Measurements from ENCODE around the gene TFAP2A. TPM values are rescaled to one million over a fixed set of nuclear protein-coding genes. Genes with fewer than 3 reads are reported as not detected.

TFAP2A gene
- total RNA-seq, 1 experiment from 2014 or later = 5.2 TPM

DNA sequence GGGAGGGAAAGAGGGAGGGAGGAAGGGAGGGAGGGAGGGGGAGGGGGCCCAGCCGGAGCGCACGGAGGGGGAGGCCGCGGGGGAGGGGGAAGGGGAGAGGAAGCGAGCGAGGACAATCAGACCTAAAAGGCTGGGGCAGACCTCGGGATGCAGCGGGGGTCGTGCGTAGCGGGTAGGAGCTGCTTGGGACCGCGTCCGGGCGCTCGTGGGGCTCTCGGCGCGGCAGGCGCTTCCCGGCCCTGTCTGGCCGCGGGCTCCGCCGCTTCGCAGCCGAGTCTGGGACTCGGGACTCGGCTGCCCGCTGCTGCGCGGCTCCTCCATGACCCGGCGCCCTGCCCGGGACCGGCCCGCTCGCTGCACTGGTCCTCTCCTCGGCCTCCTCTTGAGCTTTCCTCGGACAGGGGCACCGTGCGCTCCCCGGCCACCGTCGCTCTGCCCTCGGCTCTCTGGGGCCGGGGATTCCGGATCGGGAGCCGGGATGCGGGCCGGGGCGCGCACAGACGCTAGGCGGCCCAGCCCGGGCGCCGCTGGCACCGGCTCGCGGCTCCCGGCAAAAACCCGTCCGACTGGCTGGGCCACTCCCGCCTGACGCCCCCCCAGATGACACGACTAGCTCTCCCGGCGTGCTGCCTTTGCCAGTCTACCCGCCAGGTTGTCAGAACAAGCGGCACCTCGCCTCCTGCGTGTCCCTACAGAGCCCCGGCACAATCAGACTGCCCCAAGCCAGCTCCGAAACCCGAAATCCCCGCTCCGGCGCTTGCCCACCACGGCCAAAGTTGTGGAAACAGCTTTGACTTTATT, 2.2 kb downstream of the TFAP2A start:
- no peak for DNase-seq (ENCODE audit: low spot score)

DNA sequence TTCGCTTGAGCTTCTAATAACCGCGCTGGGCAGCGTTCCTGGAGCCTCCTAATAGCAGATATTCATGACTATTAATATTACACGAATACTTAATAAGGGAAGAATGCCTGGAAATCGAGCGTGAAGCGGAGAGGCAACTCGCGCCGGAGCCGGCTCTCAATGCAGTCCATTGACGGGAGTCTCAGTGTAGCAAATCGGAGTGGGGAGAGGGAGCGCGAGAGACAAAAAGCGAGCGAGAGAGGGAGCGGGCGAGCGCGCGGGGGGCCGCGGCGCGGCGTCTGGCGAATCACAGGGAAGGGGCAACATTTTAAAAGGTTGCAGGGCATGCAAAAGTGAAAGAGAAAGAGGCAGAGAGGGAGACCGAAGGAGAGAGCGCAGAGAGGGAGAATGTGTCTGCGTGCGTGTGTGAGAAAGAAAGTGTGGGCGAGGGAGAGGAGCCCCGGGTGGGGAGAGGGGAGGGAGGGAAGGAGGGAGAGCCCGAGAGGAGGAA, 2.9 kb downstream of the TFAP2A start:
- peak; percentile 86 for DNase-seq (ENCODE audit: low spot score)

DNA sequence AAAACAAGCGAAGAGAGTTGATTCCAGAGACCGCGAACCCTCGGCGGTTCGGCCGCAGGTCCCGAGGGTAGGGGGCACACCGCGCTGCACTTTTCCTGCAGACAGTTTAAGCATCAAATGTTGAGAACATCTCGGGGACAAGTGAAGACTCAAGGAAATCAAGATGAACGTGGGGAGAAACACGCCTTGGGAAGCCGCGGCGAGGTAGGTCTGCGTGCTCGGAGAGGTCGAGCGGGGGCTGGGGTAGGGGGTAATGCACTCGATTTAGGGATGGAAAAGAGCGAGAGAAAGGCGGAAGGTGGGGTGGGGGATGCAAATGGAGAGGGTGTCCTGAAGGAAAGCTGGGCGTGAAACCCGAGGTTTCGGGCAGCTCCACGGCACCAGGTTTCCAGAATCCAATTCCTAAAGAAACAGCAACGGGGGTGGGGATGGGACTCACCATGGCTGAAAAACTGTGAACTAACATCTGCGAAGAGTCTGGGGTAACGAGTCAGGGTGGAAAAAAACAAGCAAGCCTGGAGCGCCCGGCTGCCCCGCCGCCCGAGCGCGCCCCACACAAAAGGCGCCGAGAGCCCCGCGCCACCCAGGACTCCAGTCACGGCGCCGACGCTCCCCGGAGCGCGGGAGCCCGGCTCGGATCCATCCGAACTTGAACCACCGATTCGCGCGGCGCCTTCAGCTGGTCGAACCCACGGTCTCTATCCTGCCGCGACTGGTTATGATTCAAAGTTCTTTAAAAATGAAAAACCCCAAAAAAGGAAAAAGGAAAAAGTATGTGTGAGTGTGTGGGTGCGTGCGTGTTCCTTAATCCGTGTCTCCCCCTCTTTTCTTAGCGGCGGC, 3.5 kb downstream of the TFAP2A start:
- DNase-seq (ENCODE audit: low spot score) = no peak

DNA sequence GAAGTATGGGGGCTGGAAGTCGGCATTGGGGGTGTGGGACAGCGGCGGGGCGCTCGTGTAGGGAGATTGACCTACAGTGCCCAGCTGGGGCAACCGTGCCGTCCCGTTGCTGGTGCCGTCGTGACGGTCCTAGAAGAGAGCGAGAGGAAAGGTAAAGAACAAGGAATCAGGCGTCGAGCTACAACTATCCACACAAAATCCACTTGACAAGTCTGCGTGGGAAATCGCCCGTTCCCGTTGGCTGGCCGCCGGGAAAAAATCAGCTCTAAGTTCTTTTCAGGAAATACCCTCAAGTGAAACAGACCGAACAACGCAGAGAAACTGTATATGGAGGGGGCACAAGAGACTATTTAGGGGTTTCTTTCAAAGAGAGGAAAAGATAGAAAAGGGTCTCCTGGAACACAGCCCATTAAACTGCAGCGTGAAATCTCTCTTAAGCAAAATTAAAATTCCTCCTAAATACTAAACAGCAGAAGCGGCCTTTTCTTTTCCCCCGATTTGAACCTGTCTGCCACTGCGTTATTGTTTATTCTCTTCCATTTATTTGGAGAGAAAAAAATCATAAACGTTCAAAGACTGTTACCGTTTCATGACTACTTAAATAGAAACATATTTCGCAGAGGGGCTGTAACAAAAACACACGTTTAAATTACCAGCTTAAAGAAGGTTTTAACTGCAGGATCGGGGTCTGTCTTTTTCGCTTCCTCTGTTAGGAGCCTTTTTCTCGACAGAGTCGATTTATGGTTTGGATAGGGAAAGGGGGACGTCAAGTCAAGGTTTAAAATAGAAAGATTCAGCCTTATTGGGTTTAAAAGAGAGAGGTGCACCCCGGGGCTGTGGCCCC, 4.4 kb downstream of the TFAP2A start:
- DNase-seq (ENCODE audit: low spot score) = no peak

DNA sequence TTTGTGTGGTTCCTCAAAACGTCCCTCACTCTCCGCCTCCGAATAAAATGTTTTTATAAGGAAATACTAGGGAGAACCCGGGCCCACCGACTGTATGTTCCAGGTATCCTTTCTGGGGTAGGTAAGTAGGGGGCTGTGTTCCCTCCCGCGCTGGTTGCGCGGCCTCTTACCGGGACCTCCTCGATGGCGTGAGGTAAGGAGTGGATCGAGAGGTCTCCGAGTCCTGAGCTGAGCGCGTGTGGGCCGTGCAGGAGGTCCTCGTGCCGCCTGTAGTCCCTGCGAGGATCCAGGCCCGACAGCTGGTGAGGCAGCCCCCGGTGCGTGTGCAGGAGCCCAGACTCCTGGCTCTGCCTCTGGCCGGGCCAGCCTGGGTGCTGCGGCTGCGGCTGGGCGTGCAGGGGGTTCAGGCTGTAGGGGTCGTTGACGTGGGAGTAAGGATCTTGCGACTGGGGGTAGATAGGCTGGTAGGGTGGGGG, 5.1 kb downstream of the TFAP2A start:
- no peak for DNase-seq (ENCODE audit: low spot score)

DNA sequence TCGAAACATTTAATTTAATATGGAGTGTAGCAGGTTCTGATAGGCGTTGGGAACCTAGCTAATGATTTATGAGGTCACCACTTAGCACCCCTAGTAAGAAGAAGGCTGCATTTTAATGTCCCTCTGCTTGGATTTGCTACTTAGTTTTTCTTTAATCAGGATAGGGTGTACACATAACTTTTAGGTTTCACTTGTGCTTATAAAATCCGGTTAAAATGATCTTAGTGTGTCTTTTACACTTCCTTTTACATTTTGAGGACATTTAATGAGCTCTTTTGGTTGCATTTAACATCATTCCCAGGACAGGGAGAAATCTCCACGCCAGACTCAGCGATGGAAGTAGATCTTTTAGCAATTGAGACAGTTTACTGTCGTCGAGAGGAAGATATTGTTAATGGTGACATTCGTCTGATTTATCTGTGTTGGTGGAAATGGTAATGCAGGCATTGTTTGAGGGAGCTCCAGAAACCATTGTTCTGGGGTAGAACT, 5.6 kb downstream of the TFAP2A start:
- no peak for DNase-seq (ENCODE audit: low spot score)

DNA sequence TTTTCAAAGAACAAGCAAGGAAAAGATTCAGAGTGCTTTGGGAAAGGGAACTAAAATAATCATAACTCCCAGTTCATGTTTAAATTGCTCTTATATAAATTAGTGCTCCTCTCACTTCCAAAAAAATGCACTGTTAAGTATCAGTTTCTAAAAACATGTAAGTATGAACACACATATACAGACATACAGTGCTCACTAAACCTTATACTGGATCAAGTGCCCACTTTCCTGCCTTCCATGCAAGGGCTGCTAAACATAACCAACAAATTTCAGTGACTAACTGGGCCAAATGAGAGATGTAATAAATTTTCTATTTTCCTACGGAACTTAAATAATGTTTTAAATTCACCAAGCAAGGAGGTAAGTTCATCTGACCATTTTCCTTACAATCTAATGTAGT, 6.4 kb downstream of the TFAP2A start:
- DNase-seq (ENCODE audit: low spot score) = no peak

DNA sequence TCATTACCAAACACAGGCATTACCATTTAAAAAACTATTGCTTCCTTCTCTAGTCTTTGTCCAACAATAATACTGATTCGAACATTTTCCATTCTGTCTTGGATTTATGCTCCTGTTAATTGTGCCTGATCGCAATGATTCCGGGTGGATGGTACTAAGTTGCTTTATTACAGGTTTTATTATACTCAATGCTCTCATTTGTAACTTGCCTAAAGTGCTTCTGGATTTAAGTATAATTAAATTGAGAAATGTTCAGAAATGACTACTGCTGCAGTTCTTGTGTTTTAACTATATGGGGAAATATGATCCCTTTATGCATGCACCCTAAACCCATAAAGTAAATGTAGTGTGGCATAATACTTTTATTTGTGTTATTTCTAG, 7.2 kb downstream of the TFAP2A start:
- no peak for DNase-seq (ENCODE audit: low spot score)

DNA sequence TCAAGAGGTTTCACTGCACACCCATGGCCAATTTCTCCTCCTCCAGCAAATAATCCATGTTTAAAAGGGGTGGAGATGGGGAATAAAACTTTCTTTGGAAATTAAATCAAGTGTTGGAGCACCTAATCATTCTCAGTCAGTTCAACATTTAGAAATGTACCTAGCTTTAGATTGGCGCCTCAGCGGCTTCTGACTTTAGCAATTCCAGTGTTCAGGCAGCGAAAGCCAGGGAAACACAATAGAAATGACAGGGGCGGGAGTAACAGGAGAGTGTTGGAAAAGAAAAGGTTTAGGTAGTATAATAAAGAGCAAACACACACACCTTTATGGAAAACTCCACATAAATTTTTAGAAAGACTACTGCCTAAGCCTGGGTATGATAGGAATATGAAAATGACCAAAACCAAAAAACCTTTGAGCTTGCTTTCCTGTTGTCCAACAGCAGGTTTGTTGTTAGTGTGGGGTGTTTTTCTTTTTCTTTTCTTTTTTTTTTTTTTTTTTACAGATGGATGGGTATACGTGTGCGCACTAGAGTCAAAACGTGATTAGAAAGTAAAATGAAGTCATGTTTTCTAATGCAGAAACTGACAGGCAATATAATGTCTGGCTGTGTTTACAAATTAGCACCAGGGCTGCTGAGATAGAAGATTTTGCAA, 7.7 kb downstream of the TFAP2A start:
- no peak for DNase-seq (ENCODE audit: low spot score)

DNA sequence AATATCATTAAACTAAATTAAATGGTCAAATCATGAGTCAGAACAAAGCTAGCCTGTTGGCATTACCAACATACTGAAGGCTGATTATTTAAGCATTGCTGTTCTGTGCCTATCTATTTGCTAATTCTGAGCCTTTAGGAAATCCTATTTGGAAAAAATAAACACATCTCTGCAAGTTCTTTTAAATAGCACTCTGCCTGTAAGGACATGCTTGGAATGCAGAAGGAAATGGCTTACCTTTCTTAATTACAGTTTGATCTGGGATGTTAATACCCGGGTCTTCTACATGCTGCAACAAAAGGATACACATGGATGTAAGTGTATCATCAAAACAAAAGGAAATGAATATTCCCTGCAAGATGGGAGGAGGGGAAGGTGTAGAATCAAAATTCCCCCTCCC, 8.3 kb downstream of the TFAP2A start:
- DNase-seq (ENCODE audit: low spot score) = no peak

DNA sequence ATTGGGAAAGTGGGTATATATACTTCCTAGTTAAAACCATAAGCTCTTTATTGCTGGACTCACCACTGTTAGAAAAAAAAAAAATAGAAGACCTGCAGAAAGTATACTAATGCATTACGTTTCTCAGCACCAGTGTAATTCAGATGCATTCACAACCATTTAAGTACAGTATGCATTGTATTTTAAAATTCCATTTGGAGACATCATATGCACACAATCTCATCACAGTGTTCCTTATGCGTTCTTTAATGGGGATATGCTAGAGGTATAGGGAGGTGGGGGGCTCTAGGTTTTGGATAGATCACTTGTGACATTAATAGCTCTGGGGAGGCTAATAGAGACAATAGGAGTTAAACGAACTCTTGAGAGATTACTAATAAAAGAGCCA, 9.4 kb downstream of the TFAP2A start:
- DNase-seq (ENCODE audit: low spot score) = no peak

DNA sequence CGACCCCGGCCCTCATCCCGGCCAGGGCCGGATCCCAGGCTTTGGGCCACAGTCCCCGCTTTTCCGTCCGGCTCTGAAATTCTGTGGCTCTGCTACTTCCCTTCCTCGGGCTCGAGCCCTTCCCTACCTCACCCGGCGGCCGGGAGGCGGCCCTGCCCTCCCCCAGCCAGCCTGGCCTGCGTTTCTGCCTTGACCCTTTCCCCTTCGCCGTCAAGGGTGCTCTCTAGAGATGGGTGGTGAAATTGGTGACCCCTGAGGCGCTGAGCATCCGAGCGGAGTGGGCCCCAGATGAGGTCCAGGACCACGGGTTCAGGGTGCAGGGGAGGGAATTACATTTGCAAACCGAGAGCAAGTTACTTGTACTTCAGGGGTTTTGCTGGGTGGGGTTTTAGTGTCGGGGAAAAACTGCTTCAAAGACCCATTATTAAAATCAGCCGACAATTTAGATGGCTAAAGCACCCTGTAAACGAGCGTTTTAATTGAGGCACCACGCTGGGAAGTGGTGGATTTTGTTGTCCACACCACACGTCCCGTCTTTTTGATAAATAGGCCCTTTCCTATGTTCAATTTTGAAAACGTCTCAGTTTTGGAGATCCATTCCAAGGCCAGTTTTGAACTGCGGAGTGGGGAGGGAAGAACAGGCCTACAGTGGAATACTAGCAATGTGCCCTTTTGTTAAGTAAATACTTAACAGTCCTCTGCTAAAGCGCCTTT, 9.9 kb downstream of the TFAP2A start:
- DNase-seq (ENCODE audit: low spot score) = no peak

DNA sequence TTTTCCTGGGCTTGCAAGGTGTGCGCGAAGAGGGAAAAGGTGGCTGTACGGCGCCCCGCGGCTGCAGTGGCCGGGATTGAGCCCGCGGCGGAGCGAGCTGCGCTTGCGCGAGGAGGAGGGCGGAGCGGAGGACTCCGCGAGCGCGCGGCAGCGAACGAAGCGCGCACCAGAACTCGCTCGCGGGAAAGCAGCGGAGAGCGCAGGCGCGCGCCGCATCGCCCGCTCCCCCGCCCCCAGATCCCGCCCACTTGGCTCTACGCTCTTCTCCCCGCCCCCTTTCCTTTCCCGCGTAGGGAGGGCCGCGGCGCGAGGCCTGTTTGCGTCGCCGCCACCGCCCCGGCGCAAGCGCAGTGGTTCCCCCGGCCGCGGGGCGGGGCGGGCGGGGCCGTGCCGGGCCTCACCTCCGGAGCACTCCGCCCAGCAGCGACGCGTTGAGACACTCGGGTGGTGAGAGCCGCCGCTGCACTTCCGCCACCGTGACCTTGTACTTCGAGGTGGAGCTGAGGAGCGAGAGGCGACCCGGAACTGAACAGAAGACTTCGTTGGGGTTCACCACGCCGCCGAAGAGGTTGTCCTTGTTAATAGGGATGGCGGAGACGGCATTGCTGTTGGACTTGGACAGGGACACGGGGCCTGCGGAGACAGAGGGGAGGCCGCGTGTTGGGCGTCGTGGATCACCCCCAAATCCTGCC, 10.6 kb downstream of the TFAP2A start:
- DNase-seq (ENCODE audit: low spot score) = peak; percentile 87

DNA sequence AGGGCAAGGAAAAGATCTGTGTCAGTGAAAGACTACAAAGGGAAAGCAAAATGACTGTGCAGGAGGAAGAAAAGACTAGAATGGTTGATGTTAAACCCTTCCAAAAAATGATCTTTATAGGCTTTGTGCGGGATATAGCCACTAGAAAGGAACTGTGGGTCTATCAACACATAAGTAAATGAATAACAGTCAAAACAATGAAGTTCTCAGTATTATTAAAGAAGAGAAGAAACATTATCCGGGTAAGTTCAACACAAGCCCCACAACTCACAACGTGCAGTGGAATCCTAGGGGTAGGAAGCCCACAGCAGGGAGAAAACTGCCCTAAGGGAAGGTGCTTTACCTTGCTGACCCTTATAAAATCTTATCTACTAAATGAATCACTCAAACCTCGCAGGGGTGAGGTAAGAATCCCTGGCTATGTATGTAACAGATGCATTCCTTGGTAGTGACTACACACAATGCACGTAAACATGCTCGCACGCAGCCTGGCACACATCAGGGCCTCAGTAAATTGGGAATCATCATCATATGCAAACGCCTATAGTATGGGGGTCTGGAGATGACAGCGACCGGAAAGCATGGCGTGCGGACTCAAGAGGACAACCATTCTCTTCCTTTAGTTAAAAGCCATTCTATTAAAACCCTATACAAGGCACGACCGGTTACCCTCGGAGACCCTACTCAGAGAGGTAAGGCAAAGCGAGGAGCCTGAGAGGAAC, 11.3 kb downstream of the TFAP2A start:
- peak; percentile 72 for DNase-seq (ENCODE audit: low spot score)

DNA sequence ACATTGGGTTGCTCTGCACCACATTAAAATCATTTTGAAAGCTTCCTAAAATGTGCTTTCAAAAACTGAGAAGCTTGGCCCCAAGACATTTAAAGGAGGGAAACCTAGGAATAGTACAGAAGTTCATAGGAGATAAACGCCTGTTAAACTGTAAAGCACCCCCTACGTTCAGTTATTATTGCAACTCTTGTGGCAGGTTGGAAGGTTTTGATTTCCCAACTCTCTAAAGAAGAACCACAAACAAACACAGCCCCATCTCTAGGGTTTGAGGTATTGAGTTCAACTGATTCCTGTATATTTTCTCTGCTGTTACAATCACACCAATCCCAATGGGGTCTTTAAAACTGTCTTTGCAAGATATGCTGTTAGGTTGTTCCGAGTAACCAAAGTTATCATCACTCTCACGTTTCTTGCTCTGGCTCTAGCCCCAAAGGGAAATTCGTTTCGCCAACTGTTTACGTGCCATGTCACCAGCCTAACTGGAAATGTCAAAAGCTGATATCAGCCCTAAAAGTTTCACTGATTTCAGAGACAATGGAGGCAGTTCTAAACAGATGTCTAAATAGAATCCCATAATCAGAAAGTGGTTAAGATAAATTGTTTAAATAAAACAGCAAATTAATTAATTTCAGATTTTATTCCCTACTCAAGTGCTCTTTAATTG, 12.1 kb downstream of the TFAP2A start:
- no peak for DNase-seq (ENCODE audit: low spot score)

DNA sequence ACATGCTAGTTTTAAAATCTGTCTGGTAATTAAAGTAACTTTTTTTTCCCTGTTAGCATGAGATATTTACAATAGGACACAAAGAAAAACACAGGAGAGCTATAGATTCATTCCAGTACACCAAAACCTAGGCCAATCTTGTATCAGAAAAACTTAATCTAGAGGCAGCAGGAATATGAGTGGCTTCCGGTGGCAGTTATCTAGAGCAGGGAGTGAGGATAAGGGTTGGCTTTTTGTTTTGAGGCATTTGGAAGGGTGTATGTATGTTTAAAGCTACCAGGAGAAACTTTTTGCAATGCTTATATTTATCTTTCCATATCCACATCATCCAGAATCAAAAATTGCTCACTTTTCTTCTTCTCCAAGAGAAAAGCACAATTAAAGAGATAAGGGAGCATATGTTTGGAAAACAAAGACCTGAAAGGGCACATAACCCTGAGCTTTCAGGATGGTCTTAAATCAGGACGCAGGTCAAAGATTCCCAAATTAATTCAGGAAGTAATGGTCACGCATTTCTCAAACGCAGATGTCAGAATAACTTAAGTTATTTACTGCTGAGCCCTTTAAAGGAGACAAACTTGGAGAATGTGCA, 13.1 kb downstream of the TFAP2A start:
- no peak for DNase-seq (ENCODE audit: low spot score)

DNA sequence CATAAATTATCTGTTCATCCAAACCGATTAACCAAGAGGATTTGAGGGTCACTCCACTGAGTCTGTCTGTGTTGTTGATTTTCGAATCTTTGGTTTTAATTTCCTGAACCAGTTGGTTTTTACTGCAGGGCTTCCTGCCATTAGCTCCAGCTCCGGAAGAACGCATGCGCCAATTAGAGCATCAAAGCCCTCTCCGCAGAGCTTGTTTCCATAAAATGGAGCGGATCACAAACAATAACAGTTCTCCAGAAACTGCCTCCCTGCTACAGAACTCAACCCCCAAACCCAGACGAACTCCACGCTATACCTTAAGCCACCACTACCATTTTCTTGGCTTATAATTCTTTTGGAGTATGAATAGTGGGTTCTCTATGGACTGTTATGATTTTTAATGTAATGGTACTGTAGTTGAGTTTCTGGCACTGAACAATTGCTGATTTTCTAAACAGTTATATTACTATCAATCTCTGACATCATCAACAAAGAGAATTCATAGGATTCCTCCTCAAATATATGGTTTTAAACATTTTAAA, 13.8 kb downstream of the TFAP2A start:
- no peak for DNase-seq (ENCODE audit: low spot score)

DNA sequence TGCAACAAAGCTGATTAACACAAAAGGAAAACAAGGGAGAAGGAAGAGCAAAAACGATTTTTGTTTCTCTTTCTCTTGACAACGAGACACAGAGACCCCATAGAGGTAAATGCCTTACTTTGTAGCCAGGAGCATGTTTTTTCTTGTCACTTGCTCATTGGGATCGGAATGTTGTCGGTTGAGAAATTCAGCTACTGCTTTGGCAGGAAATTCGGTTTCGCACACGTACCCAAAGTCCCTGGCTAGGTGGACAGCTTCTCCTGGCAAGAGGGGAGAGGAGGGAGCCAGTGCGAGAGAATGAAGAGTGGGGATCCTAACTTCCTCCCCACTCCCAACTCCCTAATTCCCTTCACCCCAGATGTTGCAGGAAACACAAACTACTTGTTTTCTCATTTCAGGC, 14.5 kb downstream of the TFAP2A start:
- DNase-seq (ENCODE audit: low spot score) = no peak
